Measurements from ENCODE around the gene LSS.
A peak's percentile ranks its signal among the peaks of the same experiment; 100 is the strongest.
"Not testable (repeated sequence)": the region's sequence is repeated elsewhere in the genome, so short reads cannot be mapped to it uniquely, and the experiment has no call there.

Gene LSS

DNA sequence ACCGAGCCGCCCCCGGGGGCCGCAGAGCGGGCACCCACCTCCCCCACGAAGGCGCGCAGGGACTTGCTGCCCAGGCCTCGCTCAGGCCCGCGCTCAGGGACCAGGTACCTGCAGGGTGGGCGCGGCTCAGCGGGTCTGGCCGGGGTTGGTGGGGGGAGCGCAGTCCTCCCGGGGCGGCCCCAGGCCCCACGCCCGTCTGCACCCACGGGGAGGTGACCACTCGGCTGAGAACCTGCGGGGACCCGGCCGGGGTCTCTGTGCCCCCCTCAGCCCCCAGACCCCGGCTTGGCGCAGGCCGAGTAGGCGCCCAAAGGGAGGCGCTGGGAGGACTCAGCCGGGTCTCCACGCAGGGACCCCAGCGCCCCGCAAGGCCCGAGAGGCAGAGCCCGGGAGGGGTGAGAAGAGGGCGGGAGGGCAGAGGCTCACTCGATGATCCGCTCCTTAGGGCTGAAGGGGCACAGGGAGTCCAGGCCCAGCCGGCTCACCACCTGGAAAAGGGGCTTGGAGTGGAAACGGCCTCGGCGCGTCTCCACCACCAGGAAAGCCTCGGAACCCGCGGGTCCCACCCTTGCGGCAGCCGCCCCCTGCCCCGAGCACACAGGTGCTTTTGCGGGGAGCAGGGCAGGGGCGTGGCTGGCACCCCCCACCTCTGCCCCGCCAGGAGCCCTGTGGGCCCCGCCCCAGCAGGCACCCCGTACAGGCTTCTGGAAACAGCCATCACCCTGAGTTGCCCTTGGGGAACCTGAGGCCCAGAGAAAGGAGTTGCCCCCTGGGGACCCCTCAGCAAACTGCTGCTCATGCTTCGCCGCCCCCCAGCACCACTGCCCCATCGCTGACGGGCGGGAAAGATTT, 82.5 kb downstream of the LSS start:
- Mint-ChIP-seq H3K4me1 (ENCODE audit: low read depth) (peaks cover 16% of the 10 kb centered on the region), H3K27me3 (no peaks in the 10 kb centered on the region), H3K4me3 (no peak overlapping the region), H3K9me3 (ENCODE audit: low read depth) (no peaks in the 10 kb centered on the region), H3K27ac (no peak overlapping the region), H3K36me3 (no peaks in the 10 kb centered on the region)

DNA sequence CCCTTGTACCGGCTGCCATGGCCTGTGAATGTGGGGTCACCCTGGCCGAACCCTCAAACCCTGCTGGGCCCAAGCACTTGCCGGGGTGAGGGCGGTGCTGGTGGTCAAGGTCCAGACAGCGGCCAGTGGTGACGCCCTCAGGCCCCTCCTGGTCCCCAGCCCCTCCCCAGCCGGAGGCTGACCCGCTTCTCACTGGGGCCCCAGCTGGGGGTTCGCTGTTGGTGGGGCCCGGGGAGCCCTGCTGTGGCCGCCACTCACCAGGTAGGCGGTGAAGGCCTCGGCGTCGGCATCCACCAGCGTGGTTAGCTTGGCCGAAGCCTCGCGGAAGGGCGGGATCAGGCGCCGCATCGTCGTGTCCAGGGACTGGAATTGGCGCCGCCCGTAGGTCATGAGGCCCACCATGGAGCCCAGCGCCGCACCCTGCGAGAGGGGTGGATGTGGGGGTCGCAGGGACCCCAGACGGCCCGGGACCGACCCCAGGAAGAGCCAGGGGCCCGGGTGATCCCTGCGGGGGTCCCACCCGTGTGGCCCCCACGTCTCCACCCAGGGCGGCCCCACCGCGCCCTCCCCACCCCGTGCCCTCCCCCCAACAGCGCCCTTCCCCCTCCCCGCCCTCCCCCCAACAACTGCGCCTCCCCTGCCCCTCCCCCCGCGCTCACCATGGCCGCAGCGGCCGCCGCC, 83.3 kb downstream of the LSS start:
- no peaks in the 10 kb centered on the region for H3K36me3 Mint-ChIP-seq
- H3K9me3 Mint-ChIP-seq (ENCODE audit: low read depth): no peaks in the 10 kb centered on the region
- H3K4me3 Mint-ChIP-seq: no peak overlapping the region
- no peak overlapping the region for H3K27ac Mint-ChIP-seq
- H3K27me3 Mint-ChIP-seq: no peaks in the 10 kb centered on the region
- peaks cover 16% of the 10 kb centered on the region for H3K4me1 Mint-ChIP-seq (ENCODE audit: low read depth)

DNA sequence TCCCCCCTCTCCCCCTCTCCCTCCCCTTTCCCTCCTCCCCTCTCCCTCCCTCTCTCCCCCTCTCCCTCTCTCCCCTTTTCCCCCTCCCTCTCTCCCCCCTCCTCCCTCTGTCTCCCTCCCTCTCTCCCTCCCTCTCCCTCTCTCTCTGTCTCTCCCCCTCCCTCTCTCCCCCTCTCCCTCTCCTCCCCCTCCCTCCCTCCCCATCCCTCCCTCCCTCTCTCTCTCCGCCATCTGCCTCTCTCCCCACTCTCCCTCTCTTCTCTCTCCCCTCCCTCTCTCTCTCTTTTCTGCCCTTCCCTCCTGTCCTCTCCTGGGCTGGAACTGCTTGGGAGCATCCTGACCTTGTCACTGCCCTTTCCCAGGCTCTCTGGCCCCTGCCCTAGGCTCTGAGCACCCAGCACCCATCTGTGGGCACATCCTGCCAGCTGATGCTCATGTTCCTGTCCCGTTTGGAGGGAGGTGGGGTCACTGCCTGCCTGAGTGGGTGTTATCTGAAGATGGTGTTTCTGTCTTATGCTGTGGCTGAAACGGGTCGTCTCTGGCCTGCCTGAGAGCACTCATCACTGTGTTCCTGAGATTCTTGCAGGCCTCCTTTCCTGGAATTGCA, 84.0 kb downstream of the LSS start:
- H3K4me1 Mint-ChIP-seq (ENCODE audit: low read depth): peaks cover 16% of the 10 kb centered on the region
- no peaks in the 10 kb centered on the region for H3K36me3 Mint-ChIP-seq
- H3K9me3 Mint-ChIP-seq (ENCODE audit: low read depth): no peaks in the 10 kb centered on the region
- H3K27ac Mint-ChIP-seq: no peak overlapping the region
- no peaks in the 10 kb centered on the region for H3K27me3 Mint-ChIP-seq
- H3K4me3 Mint-ChIP-seq: peak overlapping the region; percentile 28

DNA sequence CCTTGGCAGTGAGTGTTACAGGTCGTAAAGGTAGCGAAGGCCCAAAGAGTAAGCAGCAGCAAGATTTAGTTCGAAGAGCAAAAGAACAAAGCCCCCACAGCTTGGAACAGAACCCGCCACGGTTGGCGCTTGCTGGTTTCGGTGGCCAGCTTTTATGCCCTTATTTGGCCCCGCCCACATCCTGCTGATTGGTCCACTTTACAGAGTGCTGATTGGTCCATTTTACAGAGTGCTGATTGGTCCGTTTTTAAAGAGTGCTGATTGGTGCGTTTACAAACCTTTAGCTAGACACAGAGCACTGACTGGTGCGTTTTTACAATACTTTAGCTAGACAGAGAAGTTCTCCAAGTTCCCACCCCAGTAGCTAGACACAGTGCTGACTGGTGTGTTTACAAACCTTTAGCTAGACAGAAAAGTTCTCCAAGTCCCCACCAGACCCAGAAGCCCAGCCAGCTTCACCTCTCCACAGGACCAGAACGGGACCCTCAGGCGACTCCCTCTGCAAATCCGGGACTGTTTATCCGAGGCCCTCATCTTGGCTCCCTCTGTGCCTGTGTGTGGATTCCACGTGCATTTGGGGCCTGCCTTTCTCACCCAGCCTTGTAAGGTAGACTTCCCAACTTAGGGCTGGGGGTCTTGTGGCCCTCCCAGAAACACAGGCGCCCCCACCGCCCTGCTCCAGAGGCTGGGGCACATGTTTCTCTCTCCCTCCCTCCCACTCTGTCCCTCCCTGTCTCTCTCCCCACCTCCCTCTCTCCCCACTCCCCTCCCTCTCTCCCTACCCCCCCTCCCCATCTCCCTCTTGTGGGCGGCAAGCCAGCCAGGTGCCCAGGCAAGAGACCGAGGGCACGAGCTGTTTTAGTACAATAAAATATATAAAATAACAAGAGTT, 85.7 kb downstream of the LSS start:
- Mint-ChIP-seq H3K36me3 (no peaks in the 10 kb centered on the region), H3K27me3 (no peaks in the 10 kb centered on the region), H3K27ac (no peak overlapping the region), H3K9me3 (ENCODE audit: low read depth) (no peaks in the 10 kb centered on the region), H3K4me1 (ENCODE audit: low read depth) (peaks cover 16% of the 10 kb centered on the region), H3K4me3 (peak overlapping the region; percentile 46)

DNA sequence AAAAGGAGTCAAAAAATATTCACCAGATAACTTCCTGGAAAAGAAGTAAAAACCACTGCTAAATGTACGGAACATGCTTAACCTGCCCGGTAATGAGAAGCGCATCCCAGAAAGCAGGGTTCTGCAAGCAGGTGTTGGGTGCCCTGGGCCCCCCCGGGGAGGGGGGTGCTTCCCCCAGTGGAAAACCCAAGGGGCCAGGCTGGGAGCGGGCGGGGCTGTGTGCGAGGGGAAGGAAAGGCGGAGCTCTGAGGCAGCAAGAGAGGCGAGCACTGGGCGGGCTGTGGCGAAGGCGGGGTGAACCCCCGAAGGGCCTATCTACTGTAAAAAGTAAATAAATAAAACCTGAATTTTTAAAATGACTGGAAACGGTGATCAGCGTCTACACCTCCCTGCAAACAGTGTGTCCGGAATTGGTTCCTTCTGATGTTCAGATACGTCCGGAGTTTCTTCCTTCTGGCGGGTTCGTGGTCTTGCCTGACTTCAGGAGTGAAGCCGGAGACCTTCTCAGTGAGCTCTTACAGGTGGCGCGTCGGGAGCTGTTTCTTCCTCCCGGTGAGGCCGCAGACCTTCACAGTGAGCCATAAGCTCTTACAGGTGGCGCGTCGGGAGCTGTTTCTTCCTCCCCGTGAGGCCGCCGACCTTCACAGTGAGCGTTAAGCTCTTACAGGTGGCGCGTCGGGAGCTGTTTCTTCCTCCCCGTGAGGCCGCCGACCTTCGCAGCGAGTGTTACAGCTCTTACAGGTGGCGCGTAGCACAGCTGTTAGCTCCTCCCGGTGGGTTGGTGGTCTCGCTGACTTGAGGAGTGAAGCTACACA, 86.6 kb downstream of the LSS start:
- H3K9me3 Mint-ChIP-seq (ENCODE audit: low read depth): no peaks in the 10 kb centered on the region
- H3K4me1 Mint-ChIP-seq (ENCODE audit: low read depth): peaks cover 16% of the 10 kb centered on the region
- H3K27me3 Mint-ChIP-seq: no peaks in the 10 kb centered on the region
- no peak overlapping the region for H3K4me3 Mint-ChIP-seq
- no peaks in the 10 kb centered on the region for H3K36me3 Mint-ChIP-seq
- no peak overlapping the region for H3K27ac Mint-ChIP-seq

DNA sequence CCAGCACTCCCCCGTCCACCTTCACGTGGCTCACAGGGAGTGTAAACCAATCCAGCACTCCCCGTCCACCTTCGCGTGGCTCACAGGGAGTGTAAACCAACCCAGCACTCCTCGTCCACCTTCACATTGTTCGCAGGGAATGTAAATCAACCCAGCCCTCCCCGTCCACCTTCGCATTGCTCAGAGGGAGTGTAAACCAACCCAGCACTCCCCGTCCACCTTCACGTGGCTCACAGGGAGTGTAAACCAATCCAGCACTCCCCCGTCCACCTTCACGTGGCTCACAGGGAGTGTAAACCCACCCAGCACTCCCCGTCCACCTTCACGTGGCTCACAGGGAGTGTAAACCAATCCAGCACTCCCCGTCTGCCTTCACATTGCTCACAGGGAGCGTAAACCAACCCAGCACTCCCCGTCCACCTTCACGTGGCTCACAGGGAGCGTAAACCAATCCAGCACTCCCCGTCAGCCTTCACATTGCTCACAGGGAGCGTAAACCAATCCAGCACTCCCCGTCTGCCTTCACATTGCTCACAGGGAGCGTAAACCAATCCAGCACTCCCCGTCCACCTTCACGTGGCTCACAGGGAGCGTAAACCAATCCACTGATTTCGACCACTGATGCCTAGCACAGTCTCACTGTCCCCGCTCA, 88.1 kb downstream of the LSS start:
- peaks cover 14% of the 10 kb centered on the region for H3K4me1 Mint-ChIP-seq (ENCODE audit: low read depth)
- H3K9me3 Mint-ChIP-seq (ENCODE audit: low read depth); H3K36me3 Mint-ChIP-seq; H3K4me3 Mint-ChIP-seq; H3K27ac Mint-ChIP-seq; H3K27me3 Mint-ChIP-seq: not testable (repeated sequence)

DNA sequence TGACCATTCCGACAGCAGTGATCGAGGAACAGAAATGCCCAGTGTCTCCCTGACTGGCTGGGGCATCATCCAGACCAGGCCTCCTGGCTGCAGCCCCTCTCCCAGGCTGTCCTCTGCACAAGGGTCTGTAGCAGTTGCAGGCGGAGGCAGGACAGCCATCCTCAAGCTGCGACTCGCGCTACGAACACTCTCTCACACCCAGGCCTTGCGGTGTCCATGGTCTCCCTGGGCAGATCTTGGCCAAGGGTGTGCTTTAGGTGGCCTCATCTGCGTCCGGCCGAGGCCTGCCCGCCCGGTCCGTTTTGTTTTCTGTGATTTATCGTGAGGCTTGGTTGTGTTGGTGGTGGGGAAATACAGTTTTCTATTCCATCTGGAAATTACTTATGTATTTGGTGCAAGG, 88.9 kb downstream of the LSS start:
- peaks cover 13% of the 10 kb centered on the region for H3K4me1 Mint-ChIP-seq (ENCODE audit: low read depth)
- no peaks in the 10 kb centered on the region for H3K36me3 Mint-ChIP-seq
- no peaks in the 10 kb centered on the region for H3K9me3 Mint-ChIP-seq (ENCODE audit: low read depth)
- H3K27me3 Mint-ChIP-seq: peaks cover 2% of the 10 kb centered on the region
- no peak overlapping the region for H3K4me3 Mint-ChIP-seq
- no peak overlapping the region for H3K27ac Mint-ChIP-seq

DNA sequence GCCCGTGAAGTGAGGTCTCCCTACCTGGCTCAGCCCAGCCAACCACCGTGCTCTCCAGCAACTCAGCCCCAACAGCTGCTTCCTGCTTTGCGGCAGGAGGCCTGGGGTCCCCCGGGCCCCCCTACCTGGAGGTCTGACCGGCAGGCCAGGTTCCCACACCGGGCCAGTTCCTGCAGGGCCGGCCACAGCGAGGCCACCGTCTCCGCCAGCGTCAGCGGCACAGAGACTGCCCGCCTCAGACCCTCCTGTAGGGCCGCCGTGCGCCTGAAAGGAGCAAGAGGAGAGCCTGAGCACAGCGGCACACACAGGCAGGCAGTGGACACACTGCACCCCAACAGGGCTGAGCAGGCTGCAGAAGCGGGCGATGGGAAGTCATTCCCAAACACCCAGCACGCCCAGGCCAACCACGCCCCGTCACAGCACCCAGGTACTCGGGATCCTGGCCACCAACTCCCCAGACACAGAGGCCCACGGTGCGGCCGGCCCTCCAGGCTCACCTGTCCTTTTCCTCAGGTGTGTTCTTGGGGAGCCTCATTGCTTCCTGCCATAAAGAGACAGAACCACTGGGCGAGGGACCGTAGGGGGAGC, 90.1 kb downstream of the LSS start:
- no peak overlapping the region for H3K27ac Mint-ChIP-seq
- H3K9me3 Mint-ChIP-seq (ENCODE audit: low read depth): no peaks in the 10 kb centered on the region
- peaks cover 5% of the 10 kb centered on the region for H3K4me1 Mint-ChIP-seq (ENCODE audit: low read depth)
- no peak overlapping the region for H3K4me3 Mint-ChIP-seq
- H3K36me3 Mint-ChIP-seq: no peaks in the 10 kb centered on the region
- peaks cover 2% of the 10 kb centered on the region for H3K27me3 Mint-ChIP-seq

Measured in activated naive CD8-positive, alpha-beta T cell (primary cell).